Keratinocyte (primary cell): Measurements from ENCODE around the gene FRRS1L.

Source experiments
- EZH2 ChIP-seq: IDR thresholded peaks from one replicate; pipeline ENCODE4 v1.6.1; 2012; ENCODE audit warnings: inconsistent platforms, mild to moderate bottlenecking, low read length, moderate library complexity
- TF ChIP-seq, protein P1 (sequence below), 3 experiments: IDR thresholded peaks in 1 of 3; conservative IDR thresholded peaks in 1 of 3; optimal IDR thresholded peaks in 1 of 3; 2 replicates in 2 of 3; 3 replicates in 1 of 3; pipeline versions ENCODE3 to v1.5.1; 2011; ENCODE audit warnings: low read length in 3 of 3, mild to moderate bottlenecking in 3 of 3, moderate library complexity in 2 of 3, control low read depth in 1 of 3, inconsistent platforms in 1 of 3; ENCODE audit not compliant: insufficient read depth in 2 of 3; ENCODE audit errors: extremely low read depth in 1 of 3

DNA sequence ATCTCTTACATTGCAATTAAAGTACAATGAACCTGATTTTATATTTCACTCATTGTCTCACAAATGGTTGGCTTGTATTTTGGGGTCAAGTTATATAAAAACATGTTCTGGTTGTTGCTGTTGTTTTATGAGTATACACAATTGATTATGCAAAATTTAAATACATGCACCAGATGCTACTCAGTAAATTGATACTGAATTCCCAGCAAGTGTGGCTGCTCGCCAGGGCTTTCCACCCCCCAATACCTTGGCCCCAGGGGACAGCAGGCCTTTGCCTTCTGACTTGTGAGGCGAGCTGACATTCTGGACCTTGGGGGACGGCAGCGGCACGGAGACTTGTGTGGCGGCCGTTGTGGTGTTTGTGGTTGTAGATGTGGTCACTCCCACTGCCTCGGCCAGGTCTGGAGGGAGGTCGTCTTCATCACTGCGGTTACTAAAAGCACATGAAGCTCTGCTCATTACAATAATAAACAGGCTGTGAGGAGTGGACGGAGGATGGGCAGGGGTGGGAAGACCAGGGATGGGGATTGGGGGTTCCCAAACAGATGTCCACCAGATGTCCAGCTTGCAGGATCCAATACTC, 27.0 kb upstream of the FRRS1L start:
- TF ChIP-seq EZH2 = no peak
- TF ChIP-seq, protein P1, sequence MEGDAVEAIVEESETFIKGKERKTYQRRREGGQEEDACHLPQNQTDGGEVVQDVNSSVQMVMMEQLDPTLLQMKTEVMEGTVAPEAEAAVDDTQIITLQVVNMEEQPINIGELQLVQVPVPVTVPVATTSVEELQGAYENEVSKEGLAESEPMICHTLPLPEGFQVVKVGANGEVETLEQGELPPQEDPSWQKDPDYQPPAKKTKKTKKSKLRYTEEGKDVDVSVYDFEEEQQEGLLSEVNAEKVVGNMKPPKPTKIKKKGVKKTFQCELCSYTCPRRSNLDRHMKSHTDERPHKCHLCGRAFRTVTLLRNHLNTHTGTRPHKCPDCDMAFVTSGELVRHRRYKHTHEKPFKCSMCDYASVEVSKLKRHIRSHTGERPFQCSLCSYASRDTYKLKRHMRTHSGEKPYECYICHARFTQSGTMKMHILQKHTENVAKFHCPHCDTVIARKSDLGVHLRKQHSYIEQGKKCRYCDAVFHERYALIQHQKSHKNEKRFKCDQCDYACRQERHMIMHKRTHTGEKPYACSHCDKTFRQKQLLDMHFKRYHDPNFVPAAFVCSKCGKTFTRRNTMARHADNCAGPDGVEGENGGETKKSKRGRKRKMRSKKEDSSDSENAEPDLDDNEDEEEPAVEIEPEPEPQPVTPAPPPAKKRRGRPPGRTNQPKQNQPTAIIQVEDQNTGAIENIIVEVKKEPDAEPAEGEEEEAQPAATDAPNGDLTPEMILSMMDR (optimal IDR thresholded peaks at IDR 0.05 in 1 of 3, IDR thresholded peaks at IDR 0.05 in 1 of 3, conservative IDR thresholded peaks at IDR 0.05 in 1 of 3; ENCODE audit: extremely low read depth in 1 of 3, insufficient read depth in 2 of 3, low read length in 3 of 3) = no peak
